A549 (cell line): ENCODE results near the gene ASTN1.

Experiments used
- CTCF ChIP-seq: fragments of >200 bp; sonication (Bioruptor Twin); formaldehyde crosslinking; IDR thresholded peaks from 3 replicates; pipeline ENCODE4 v1.5.1; 2016
- EP300 ChIP-seq, 2 experiments: fragments of >200 bp; sonication (Bioruptor Twin); formaldehyde crosslinking; IDR thresholded peaks; 2 replicates in 1 of 2; 3 replicates in 1 of 2; pipeline ENCODE4 v1.6.1; 2016 to 2017
- MAZ ChIP-seq: fragments of 150-350 bp; IDR thresholded peaks from 2 replicates; pipeline ENCODE4 v1.6.1; 2014; ENCODE audit warnings: antibody characterized with exemption, low read depth, low read length, borderline replicate concordance
- MYC ChIP-seq: IDR thresholded peaks from 2 replicates; pipeline ENCODE4 v1.6.1; 2012; ENCODE audit warnings: mild to moderate bottlenecking, inconsistent platforms, low read length, improper control_type of control experiment, borderline replicate concordance

- TF ChIP-seq CTCF = no peak
- no peak for TF ChIP-seq MYC
- TF ChIP-seq MAZ = no peak
- TF ChIP-seq EP300 (IDR thresholded peaks at IDR 0.05) = no peak
Measured at GRCh38 chr1:177088966-177089365, 75.5 kb downstream of the ASTN1 start.
